T-helper 2 cell (primary cell): ENCODE results near the gene HCRTR1.

Experiments used
- DNase-seq, 5 experiments: peaks; one replicate each; pipeline versions ENCODE4 v3.0.0 to v3.0.0-alpha.2; 2012 to 2022
- total RNA-seq, 2 donors: gene quantifications; one replicate each; lab custom pipeline; 2026; lab: John Stamatoyannopoulos, UW

HCRTR1 gene
- 0 reads per million in 2 donors for total RNA-seq

GRCh38 chr1:31617218-31617915 lies at the start of gene HCRTR1:
HCRTR1 (plus strand) TSS chr1:31617689; CDS start chr1:31619193, 1,504 bp downstream.
- DNase-seq = no peak

GRCh38 chr1:31567956-31568570 lies 49.4 kb upstream of the HCRTR1 start:
- no peak for DNase-seq

- DNase-seq = no peak
These were observed 48.4 kb upstream of the HCRTR1 start for GRCh38 chr1:31568895-31569595.

- DNase-seq = no peak
These were observed 47.8 kb upstream of the HCRTR1 start for GRCh38 chr1:31569596-31570173.

GRCh38 chr1:31570228-31570627 lies 47.3 kb upstream of the HCRTR1 start:
- DNase-seq = no peak

GRCh38 chr1:31570906-31571305 lies 46.6 kb upstream of the HCRTR1 start:
- DNase-seq = no peak

GRCh38 chr1:31571340-31572295 lies 45.9 kb upstream of the HCRTR1 start:
- no peak for DNase-seq

- no peak for DNase-seq
These were observed 45.0 kb upstream of the HCRTR1 start for GRCh38 chr1:31572323-31573104.

GRCh38 chr1:31573261-31573660 lies 44.2 kb upstream of the HCRTR1 start:
- DNase-seq = no peak

GRCh38 chr1:31574749-31575368 lies 42.6 kb upstream of the HCRTR1 start:
- DNase-seq = no peak

GRCh38 chr1:31575369-31576140 lies 41.9 kb upstream of the HCRTR1 start:
- DNase-seq = no peak

- DNase-seq = no peak
These were observed 41.3 kb upstream of the HCRTR1 start, which contains the start of gene TINAGL1 for GRCh38 chr1:31576201-31576669. TINAGL1 (plus strand) TSS chr1:31576515; CDS start chr1:31577149, 634 bp downstream.

- DNase-seq = no peak
These were observed 40.6 kb upstream of the HCRTR1 start for GRCh38 chr1:31576743-31577455.

- no peak for DNase-seq
These were observed 39.8 kb upstream of the HCRTR1 start for GRCh38 chr1:31577515-31578192.

GRCh38 chr1:31579374-31579773 lies 38.1 kb upstream of the HCRTR1 start:
- DNase-seq = no peak

GRCh38 chr1:31580513-31580870 lies 37.0 kb upstream of the HCRTR1 start:
- no peak for DNase-seq

GRCh38 chr1:31580891-31581603 lies 36.4 kb upstream of the HCRTR1 start:
- no peak for DNase-seq
